HepG2 (cell line): ENCODE measurements around the gene SAP30. TPM values are rescaled to one million over a fixed set of nuclear protein-coding genes. Genes with fewer than 3 reads are reported as not detected.

Source experiments
- ATAC-seq: fragments of 200-7000 bp; cut with Tn5 transposase; 3 replicates; pipeline ENCODE4 v1.9.1; 2020; ENCODE audit warnings: mild to moderate bottlenecking, moderate library complexity
- BruUV-seq: library from RNA; stranded (reverse); fragments of 400-500 nt; replicated peaks from 2 replicates; lab custom pipeline; 2021; lab: Mats Ljungman, UMichigan
- CTCF ChIA-PET: fragments of 300-600 bp; formaldehyde crosslinking; extraction: SDS; loops from one replicate; lab custom pipeline; 2021; ENCODE audit warnings: low total read pairs, inconsistent platforms, low intra/inter-chr PET ratio; lab: Yijun Ruan, JAX
- POLR2A ChIA-PET: fragments of 350-600 bp; sonication (Branson Sonifier 250); formaldehyde crosslinking; loops from one replicate; lab custom pipeline; 2020; ENCODE audit warnings: antibody characterized with exemption, inconsistent platforms; lab: Yijun Ruan, JAX
- DNase-seq: peaks from one replicate; pipeline ENCODE4 v3.0.0-alpha.2; 2015; ENCODE audit warnings: low spot score
- FAIRE-seq: peaks from 3 replicates; lab custom pipeline; 2011; peaks lifted over from hg19 to GRCh38; lab: Jason Lieb, UNC
- H2AFZ ChIP-seq: one replicate; pipeline ENCODE4 v1.6.1; 2011; ENCODE audit warnings: low read length, inconsistent platforms
- H3K27ac ChIP-seq: fragments of 300-600 bp; 3 replicates; pipeline ENCODE4 v1.8.0; 2011; ENCODE audit warnings: mixed run types, mild to moderate bottlenecking, mixed read lengths, low read length, inconsistent platforms; ENCODE audit not compliant: insufficient read depth; ENCODE audit errors: extremely low read length
- H3K27me3 ChIP-seq, 2 experiments: fragments of 200-600 bp in 1 of 2; 2 replicates in 1 of 2; 3 replicates in 1 of 2; pipeline versions ENCODE4 v1.6.0 to v1.8.0; 2011; ENCODE audit warnings: low read length in 2 of 2, mild to moderate bottlenecking in 2 of 2, moderate library complexity in 2 of 2, inconsistent platforms in 1 of 2; ENCODE audit not compliant: insufficient read depth in 2 of 2, control insufficient read depth in 1 of 2
- H3K36me3 ChIP-seq, 2 experiments: fragments of 200-600 bp in 1 of 2; replicated peaks in 1 of 2; 2 replicates in 1 of 2; 3 replicates in 1 of 2; pipeline versions ENCODE4 v1.5.1 to v1.8.0; 2011; ENCODE audit warnings: low read length in 2 of 2, inconsistent platforms in 1 of 2; ENCODE audit not compliant: insufficient read depth in 2 of 2, control insufficient read depth in 1 of 2
- H3K4me1 ChIP-seq: 2 replicates; pipeline ENCODE4 v1.5.1; 2012; ENCODE audit warnings: low read length, inconsistent platforms; ENCODE audit not compliant: insufficient read depth
- H3K4me2 ChIP-seq: 2 replicates; pipeline ENCODE4 v1.6.0; 2011; ENCODE audit warnings: low read depth, low read length, inconsistent platforms
- H3K4me3 ChIP-seq, 3 experiments: fragments of 200-600 bp in 1 of 3; sonication (generic), shearing (Covaris generic) in 1 of 3; replicated peaks in 1 of 3; 2 replicates each; pipeline ENCODE4 v1.5.1; 2011 to 2016; ENCODE audit warnings: low read length in 3 of 3, inconsistent platforms in 2 of 3, low read depth in 2 of 3, mild to moderate bottlenecking in 2 of 3, control low read depth in 1 of 3, mixed read lengths in 1 of 3; ENCODE audit not compliant: insufficient read depth in 1 of 3
- H3K79me2 ChIP-seq: one replicate; pipeline ENCODE4 v1.6.1; 2011; ENCODE audit warnings: low read length, inconsistent platforms; ENCODE audit not compliant: insufficient read depth
- H3K9ac ChIP-seq: 2 replicates; pipeline ENCODE4 v1.6.0; 2011; ENCODE audit warnings: mild to moderate bottlenecking, low read depth, low read length, inconsistent platforms; ENCODE audit not compliant: insufficient read depth
- H3K9me3 ChIP-seq: 2 replicates; pipeline ENCODE4 v1.5.1; 2012; ENCODE audit warnings: mild to moderate bottlenecking, low read length
- H4K20me1 ChIP-seq: 2 replicates; pipeline ENCODE4 v1.6.0; 2011; ENCODE audit warnings: inconsistent platforms, mild to moderate bottlenecking, low read length, moderate library complexity; ENCODE audit not compliant: insufficient read depth
- MLLT10 ChIP-seq: sonication (generic); formaldehyde crosslinking; IDR thresholded peaks from 2 replicates; pipeline ENCODE4 v1.4.0; 2020; ENCODE audit warnings: missing genetic modification reagents
- NFIC ChIP-seq: IDR thresholded peaks from 2 replicates; pipeline ENCODE4 v1.6.1; 2012; ENCODE audit warnings: mild to moderate bottlenecking, low read length, inconsistent platforms
- ZNF737 ChIP-seq: sonication (generic); formaldehyde crosslinking; IDR thresholded peaks from 2 replicates; pipeline ENCODE4 v1.5.0; 2020; ENCODE audit warnings: missing genetic modification reagents, mild to moderate bottlenecking, borderline replicate concordance
- ZSCAN12 ChIP-seq: sonication (generic); formaldehyde crosslinking; IDR thresholded peaks from 2 replicates; pipeline ENCODE4 v1.9.0; 2021; ENCODE audit warnings: mild to moderate bottlenecking, missing genetic modification reagents
- WGBS: methylation state at CpG from one replicate; pipeline ENCODE4 v1.1.6; 2017; ENCODE audit warnings: low lambda C conversion rate; 5-methylcytosine and 5-hydroxymethylcytosine counted together
- in situ Hi-C: cut with HindIII; loops from 2 replicates; pipeline ENCODE4 v1.10.0; 2017; ENCODE audit warnings: low pct_unique_long_range_greater_than_20kb; ENCODE audit not compliant: extremely low pct_ligation_motif_present
- intact Hi-C: fragments of 100-400 bp; cut with micrococcal nuclease; formaldehyde crosslinking; loops from one replicate; pipeline ENCODE4 v1.10.0; 2022; ENCODE audit not compliant: unreplicated experiment
- polyA plus RNA-seq, 8 experiments: library from polyadenylated mRNA; depleted of rRNA in 3 of 8; stranded (reverse) in 7 of 8; unstranded in 1 of 8; fragments of >200 nt; fragmentation: Illumina TruSeq in 4 of 8; extraction: Trizol in 4 of 8; gene quantifications; 2 replicates each; pipeline versions ENCODE4 v1.2.1 to v1.2.3, GENCODE V29; 2011 to 2016; ENCODE audit warnings: low read depth in 4 of 8, missing spikeins in 1 of 8, mixed read lengths in 1 of 8; ENCODE audit not compliant: insufficient read depth in 1 of 8
- total RNA-seq, 5 experiments: library from RNA; depleted of rRNA; stranded (reverse); fragments of >200 nt; fragmentation: Illumina TruSeq; extraction: Trizol; gene quantifications; 2 replicates each; pipeline ENCODE4 v1.2.3, GENCODE V29; 2016; ENCODE audit warnings: low read depth in 1 of 5
- TF ChIP-seq, protein P1 (sequence below): sonication (generic); formaldehyde crosslinking; IDR thresholded peaks from 2 replicates; pipeline ENCODE4 v1.4.0; 2020; ENCODE audit warnings: missing genetic modification reagents; ENCODE audit errors: not compliant biosample characterization
- TF ChIP-seq, protein P2 (sequence below): sonication (generic); formaldehyde crosslinking; IDR thresholded peaks from 2 replicates; pipeline ENCODE4 v1.8.1; 2023; ENCODE audit warnings: mild to moderate bottlenecking, inconsistent platforms, moderate library complexity, missing genetic modification reagents, borderline replicate concordance
- TF ChIP-seq, protein P3 (sequence below): IDR thresholded peaks from 2 replicates; pipeline ENCODE4 v1.6.1; 2016; ENCODE audit warnings: missing genetic modification reagents, missing compliant biosample characterization
- TF ChIP-seq, protein P4 (sequence below): fragments of 450-650 bp; IDR thresholded peaks from 2 replicates; pipeline ENCODE4 v1.6.1; 2017
- TF ChIP-seq, protein P5 (sequence below): sonication (generic); formaldehyde crosslinking; IDR thresholded peaks from 2 replicates; pipeline ENCODE4 v1.4.0; 2020; ENCODE audit warnings: mild to moderate bottlenecking, low read depth, missing genetic modification reagents

The SAP30 gene
- total and polyA plus RNA-seq, 2 of the 13 experiments (the other 11 are each of a cell fraction or from before 2014, with no cell fraction given): 14.2 to 25.1 TPM

DNA sequence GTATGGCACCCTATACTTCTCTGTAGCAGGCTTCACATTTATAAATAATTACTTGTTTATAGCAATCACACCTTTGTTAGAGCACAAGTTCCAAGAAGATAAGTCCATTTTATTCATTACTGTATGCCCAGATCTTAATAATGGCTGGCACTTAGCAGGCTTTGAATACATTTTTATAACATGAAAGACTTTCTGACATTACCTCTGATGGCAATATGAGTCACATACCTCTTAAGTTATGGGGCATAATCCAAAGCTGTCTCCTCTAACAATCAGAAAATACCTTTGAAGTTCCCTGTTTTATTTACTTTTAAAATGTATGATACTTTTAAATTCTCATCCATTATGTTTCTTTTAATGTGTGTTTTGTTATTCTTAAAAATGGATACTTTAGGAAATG lies 16.0 kb downstream of the SAP30 start (continued):
- TF ChIP-seq NFIC: no peak

DNA sequence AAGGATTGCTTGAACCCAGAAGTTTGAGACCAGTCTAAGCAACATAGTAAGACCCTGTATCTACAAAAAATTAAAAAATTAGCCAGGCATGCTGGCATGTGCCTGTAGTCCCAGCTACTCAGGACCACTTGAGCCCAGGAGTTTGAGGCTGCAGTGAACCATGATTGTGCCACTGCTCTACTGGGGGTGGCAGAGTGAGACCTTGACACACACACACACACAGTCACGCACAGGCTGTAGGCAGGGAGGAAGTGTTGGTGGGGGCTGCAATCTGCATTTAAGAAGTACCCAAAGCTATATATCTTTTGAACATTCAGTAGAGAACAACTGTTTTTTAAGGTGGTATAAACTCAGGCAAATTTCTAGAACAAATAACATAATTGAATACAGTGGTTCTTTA lies 20.9 kb downstream of the SAP30 start:
- no peak for ATAC-seq
- Histone ChIP-seq H4K20me1 (no peaks in the 10 kb centered on the region), H3K27ac (no peak overlapping the region), H3K27me3 (no peaks in the 10 kb centered on the region; a peak in 1 of 5 replicates), H3K4me1 (no peaks in the 10 kb centered on the region), H2AFZ (no peak overlapping the region)
- intact Hi-C loops: no loop called here
- in situ Hi-C loops: no loop called here
- TF ChIP-seq ZNF737 (CRISPR knock-in tag) (no peak), ZSCAN12 (CRISPR knock-in tag) (no peak), MLLT10 (CRISPR knock-in tag) (no peak)
- TF ChIP-seq, protein P1, sequence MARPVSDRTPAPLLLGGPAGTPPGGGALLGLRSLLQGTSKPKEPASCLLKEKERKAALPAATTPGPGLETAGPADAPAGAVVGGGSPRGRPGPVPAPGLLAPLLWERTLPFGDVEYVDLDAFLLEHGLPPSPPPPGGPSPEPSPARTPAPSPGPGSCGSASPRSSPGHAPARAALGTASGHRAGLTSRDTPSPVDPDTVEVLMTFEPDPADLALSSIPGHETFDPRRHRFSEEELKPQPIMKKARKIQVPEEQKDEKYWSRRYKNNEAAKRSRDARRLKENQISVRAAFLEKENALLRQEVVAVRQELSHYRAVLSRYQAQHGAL (CRISPR knock-in tag): no peak
- TF ChIP-seq, protein P2, sequence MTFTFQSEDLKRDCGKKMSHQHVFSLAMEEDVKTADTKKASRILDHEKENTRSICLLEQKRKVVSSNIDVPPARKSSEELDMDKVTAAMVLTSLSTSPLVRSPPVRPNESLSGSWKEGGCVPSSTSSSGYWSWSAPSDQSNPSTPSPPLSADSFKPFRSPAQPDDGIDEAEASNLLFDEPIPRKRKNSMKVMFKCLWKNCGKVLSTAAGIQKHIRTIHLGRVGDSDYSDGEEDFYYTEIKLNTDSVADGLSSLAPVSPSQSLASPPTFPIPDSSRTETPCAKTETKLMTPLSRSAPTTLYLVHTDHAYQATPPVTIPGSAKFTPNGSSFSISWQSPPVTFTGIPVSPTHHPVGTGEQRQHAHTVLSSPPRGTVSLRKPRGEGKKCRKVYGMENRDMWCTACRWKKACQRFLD (CRISPR knock-in tag): no peak
- TF ChIP-seq, protein P3, sequence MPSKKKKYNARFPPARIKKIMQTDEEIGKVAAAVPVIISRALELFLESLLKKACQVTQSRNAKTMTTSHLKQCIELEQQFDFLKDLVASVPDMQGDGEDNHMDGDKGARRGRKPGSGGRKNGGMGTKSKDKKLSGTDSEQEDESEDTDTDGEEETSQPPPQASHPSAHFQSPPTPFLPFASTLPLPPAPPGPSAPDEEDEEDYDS: no peak
- TF ChIP-seq, protein P4, sequence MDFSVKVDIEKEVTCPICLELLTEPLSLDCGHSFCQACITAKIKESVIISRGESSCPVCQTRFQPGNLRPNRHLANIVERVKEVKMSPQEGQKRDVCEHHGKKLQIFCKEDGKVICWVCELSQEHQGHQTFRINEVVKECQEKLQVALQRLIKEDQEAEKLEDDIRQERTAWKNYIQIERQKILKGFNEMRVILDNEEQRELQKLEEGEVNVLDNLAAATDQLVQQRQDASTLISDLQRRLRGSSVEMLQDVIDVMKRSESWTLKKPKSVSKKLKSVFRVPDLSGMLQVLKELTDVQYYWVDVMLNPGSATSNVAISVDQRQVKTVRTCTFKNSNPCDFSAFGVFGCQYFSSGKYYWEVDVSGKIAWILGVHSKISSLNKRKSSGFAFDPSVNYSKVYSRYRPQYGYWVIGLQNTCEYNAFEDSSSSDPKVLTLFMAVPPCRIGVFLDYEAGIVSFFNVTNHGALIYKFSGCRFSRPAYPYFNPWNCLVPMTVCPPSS: no peak
- TF ChIP-seq, protein P5, sequence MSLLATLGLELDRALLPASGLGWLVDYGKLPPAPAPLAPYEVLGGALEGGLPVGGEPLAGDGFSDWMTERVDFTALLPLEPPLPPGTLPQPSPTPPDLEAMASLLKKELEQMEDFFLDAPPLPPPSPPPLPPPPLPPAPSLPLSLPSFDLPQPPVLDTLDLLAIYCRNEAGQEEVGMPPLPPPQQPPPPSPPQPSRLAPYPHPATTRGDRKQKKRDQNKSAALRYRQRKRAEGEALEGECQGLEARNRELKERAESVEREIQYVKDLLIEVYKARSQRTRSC (CRISPR knock-in tag): no peak
- TF ChIP-seq, all 625 proteins: peak for 0
- Histone ChIP-seq H3K79me2 (no peaks in the 10 kb centered on the region), H3K9me3 (no peaks in the 10 kb centered on the region), H3K36me3 (no peaks in the 10 kb centered on the region), H3K4me3 (no peak overlapping the region), H3K9ac (no peak overlapping the region), H3K4me2 (no peak overlapping the region)
- WGBS: 100% methylated on average over 1 of the region's 1 CpG
- DNase-seq: no peak
- no peak for FAIRE-seq
- POLR2A ChIA-PET: no interaction called here
- CTCF ChIA-PET: no interaction called here
- BruUV-seq: no TSS peak
